Gastroesophageal sphincter (tissue), 3 donors: ENCODE data around the gene IGHMBP2.

Experiments
- CTCF ChIP-seq, 4 experiments: fragments of 200-600 bp in 2 of 4; fragments of 450-650 bp in 2 of 4; sonication (generic) in 1 of 4; IDR thresholded peaks; one replicate each; pipeline ENCODE4 v1.5.1; 2017 to 2019; ENCODE audit warnings: antibody characterized with exemption in 4 of 4, mild to moderate bottlenecking in 2 of 4, moderate library complexity in 2 of 4
- POLR2A ChIP-seq, 2 donors: fragments of 450-650 bp; IDR thresholded peaks; one replicate each; pipeline ENCODE4 v1.6.1; 2017; ENCODE audit warnings: antibody characterized with exemption in 2 of 2, mild to moderate bottlenecking in 2 of 2, moderate library complexity in 1 of 2

GRCh38 chr11:68914761-68915160 is 11.1 kb downstream of the IGHMBP2 start:
- TF ChIP-seq CTCF (IDR thresholded peaks at IDR 0.05) (no peak), POLR2A (IDR thresholded peaks at IDR 0.05) (no peak)
